Measurements from ENCODE around the gene POU2F3.

The POU2F3 gene

DNA sequence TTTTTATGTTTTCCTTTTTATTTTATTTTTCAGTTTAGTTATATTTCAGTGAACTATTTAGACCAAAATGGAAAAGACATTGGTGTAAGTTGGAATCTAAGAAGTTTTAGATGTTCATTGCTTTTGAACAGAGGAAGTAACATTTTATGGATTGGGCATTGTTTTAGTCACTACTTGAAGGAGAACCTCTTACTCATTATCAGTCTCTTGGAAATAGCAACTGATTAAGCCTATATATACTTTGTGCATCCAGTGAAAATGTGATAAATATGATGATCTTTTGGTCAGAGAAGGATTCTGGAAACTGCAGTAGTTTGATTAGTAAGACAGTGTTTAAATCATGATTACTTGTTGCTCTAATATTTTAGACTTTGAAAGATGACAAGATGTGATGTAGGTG, 110.7 kb downstream of the POU2F3 start:
- no peak for DNase-seq

DNA sequence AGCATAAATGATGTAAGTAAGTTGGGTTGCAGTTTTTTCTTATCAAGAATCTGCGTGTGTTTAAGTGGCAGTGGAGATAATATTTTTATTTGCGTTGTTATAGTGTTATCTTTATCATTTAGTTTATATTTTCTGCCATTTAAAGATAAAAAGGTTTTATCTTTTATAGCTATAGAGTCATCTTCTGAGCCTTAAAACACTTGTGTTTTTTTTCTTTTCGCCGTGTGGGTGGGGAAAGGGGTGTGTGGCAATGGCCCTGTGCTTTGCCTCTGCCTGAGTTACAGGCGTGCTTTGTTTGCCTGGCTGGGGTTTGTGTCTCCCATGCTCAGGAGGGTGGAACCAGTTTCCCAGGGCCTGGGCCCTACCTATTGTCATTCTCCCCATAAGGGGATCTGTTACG, 112.5 kb downstream of the POU2F3 start:
- DNase-seq, result no peak

- DNase-seq, result no peak
These were observed 114.1 kb downstream of the POU2F3 start for GRCh38 chr11:120354068-120354467.

DNA sequence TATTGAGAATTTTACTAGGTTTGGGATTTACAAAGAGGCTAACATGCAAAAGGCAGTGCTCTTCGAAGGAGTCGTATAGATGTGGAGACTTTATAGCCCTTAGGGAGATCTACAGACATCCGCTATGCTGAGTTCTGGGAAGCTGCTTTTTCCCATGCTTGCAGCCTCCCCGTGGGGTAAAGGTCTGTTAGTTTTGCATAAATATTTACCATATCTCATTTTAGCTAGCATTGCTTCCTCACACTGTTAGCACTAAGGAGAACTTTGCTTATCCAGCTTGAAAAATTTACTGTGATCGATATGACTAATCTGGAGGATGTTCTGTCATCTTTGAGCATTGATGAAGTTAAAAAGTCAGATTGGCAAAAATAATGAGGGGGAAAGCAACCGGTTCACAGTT, 114.8 kb downstream of the POU2F3 start:
- DNase-seq, result no peak

DNA sequence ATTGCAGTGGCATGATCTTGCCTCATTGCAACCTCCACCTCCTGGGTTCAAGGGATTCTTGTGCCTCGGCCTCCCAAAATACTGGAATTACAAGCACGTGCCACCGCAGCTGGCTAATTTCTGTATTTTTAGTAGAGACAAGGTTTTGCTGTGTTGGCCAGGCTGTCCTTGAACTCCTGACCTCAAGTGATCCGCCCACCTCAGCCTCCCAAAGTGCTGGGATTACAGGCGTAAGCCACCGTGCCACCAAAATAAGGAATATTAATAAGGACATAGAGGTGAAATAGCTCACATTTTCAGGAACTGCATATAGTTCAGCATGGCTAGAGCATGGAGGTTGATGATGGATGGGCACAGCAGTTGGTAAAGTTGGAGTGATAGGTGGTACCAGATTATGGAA, 117.7 kb downstream of the POU2F3 start:
- no peak for DNase-seq

DNA sequence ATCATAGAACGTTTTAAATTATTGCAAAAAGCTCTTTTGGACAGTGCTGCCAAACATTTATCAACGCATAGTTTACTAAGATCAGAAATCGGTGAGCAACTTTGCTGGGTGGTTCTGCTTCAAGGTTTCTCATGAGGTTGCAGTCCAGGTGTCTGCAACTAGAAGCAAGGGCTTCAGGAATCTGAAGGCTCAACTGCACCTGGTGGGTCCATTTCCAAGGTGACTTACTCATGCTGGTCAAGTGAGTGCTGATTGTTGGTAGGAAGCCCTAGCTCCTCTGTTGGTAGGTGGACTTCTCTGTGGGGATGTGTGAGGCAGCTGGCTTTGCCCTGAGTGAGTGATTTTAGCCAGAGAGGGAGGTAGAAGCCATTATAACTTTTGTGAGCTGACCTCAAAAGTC, 118.8 kb downstream of the POU2F3 start:
- no peak for DNase-seq

- DNase-seq, result no peak
These were observed 123.5 kb downstream of the POU2F3 start for GRCh38 chr11:120363436-120363835.

GRCh38 chr11:120365512-120365911, 125.6 kb downstream of the POU2F3 start:
- no peak for DNase-seq

Measured in CD4-positive, alpha-beta T cell treated with Interleukin-6 for 4 hours (primary cell).